Subcutaneous preadipocyte (primary cell): ENCODE data around the gene RANBP6. TPM values are rescaled to one million over a fixed set of nuclear protein-coding genes. Genes with fewer than 3 reads are reported as not detected.

Experiments used
- small RNA-seq: library from RNA; depleted of rRNA; stranded (forward); fragments of <200 nt; gene quantifications from one replicate; pipeline ENCODE3, GENCODE V24; 2012
- total RNA-seq: library from RNA; depleted of rRNA; stranded (reverse); fragments of >200 nt; gene quantifications from 2 replicates; pipeline ENCODE4 v1.2.3, GENCODE V29; 2012

The RANBP6 gene
- total RNA-seq: 19.8 and 27.2 TPM in 2 replicates

GRCh38 chr9:6015278-6016157 is at the start of gene RANBP6:
RANBP6 (minus strand) TSS chr9:6015624; CDS start chr9:6015607, 17 bp downstream.

Small RNAs within 50 kb of the gene (small RNA-seq; reads per million reads assigned to genes)
- gene MIR4665: not detected

Other genes starting within 250 kb of the RANBP6 start
- 10.3 and 13.9 TPM in 2 replicates for gene ERMP1, start 182.5 kb downstream of the RANBP6 start, total RNA-seq
- gene MLANA, start 124.7 kb downstream of the RANBP6 start, total RNA-seq: 0.20 TPM in 1 of 2 replicates, not detected in the other
- 3.9 and 11.0 TPM in 2 replicates for gene IL33, start 200.2 kb upstream of the RANBP6 start, total RNA-seq